IMR-90 (cell line): ENCODE measurements around the gene ZDHHC8. TPM values are rescaled to one million over a fixed set of nuclear protein-coding genes. Genes with fewer than 3 reads are reported as not detected.

Experiments
- ATAC-seq: fragments of 200-7000 bp; cut with Tn5 transposase; 2 replicates; pipeline ENCODE4 v1.9.1; 2020; ENCODE audit warnings: low read depth, mild to moderate bottlenecking, moderate library complexity
- BruUV-seq: library from RNA; stranded (reverse); fragments of 400-500 nt; replicated peaks from 2 replicates; lab custom pipeline; 2021; lab: Mats Ljungman, UMichigan
- CTCF ChIA-PET: fragments of 300-600 bp; formaldehyde crosslinking; extraction: SDS; loops from one replicate; lab custom pipeline; 2021; ENCODE audit warnings: antibody characterized with exemption; lab: Yijun Ruan, JAX
- POLR2A ChIA-PET: fragments of 300-600 bp; sonication (Branson Sonifier 250); formaldehyde crosslinking; loops from one replicate; lab custom pipeline; 2022; ENCODE audit warnings: antibody characterized with exemption; ENCODE audit not compliant: unreplicated experiment; lab: Charles Lee
- DNase-seq: peaks from one replicate; pipeline ENCODE4 v3.0.0; 2013
- H2AFZ ChIP-seq: replicated peaks from 2 replicates; pipeline ENCODE3; 2013; ENCODE audit warnings: low read length, mild to moderate bottlenecking; ENCODE audit not compliant: poor library complexity
- H2AK5ac ChIP-seq: 2 replicates; pipeline ENCODE4 v1.6.1; 2013; ENCODE audit warnings: low read depth, low read length, inconsistent platforms
- H2AK9ac ChIP-seq: replicated peaks from 2 replicates; pipeline ENCODE3; 2013; ENCODE audit warnings: mild to moderate bottlenecking, low read depth, low read length, moderate library complexity; ENCODE audit not compliant: poor library complexity
- H2BK120ac ChIP-seq: 2 replicates; pipeline ENCODE4 v1.6.1; 2013; ENCODE audit warnings: low read depth, low read length, inconsistent platforms
- H2BK15ac ChIP-seq: 3 replicates; pipeline ENCODE4 v1.6.1; 2013; ENCODE audit warnings: low read depth, low read length, inconsistent platforms
- H2BK20ac ChIP-seq: 2 replicates; pipeline ENCODE4 v1.6.1; 2013; ENCODE audit warnings: low read depth, mild to moderate bottlenecking, inconsistent platforms, low read length, moderate library complexity
- H2BK5ac ChIP-seq: 2 replicates; pipeline ENCODE4 v1.6.1; 2013; ENCODE audit warnings: mild to moderate bottlenecking, low read depth, low read length, inconsistent platforms; ENCODE audit not compliant: poor library complexity, severe bottlenecking
- H3K14ac ChIP-seq: replicated peaks from 2 replicates; pipeline ENCODE4 v1.6.1; 2013; ENCODE audit warnings: low read depth, low read length, inconsistent platforms
- H3K18ac ChIP-seq: 2 replicates; pipeline ENCODE4 v1.6.1; 2013; ENCODE audit warnings: low read depth, low read length, control low read depth
- H3K23ac ChIP-seq: 2 replicates; pipeline ENCODE4 v1.6.1; 2013; ENCODE audit warnings: low read depth, low read length, inconsistent platforms
- H3K27ac ChIP-seq: 2 replicates; pipeline ENCODE4 v1.5.1; 2013; ENCODE audit warnings: mild to moderate bottlenecking, control low read depth, low read length; ENCODE audit not compliant: insufficient read depth
- H3K27me3 ChIP-seq: 2 replicates; pipeline ENCODE4 v1.6.1; 2013; ENCODE audit warnings: low read length; ENCODE audit not compliant: control insufficient read depth, insufficient read depth
- H3K36me3 ChIP-seq: 2 replicates; pipeline ENCODE4 v1.6.1; 2013; ENCODE audit warnings: low read length, mixed read lengths; ENCODE audit not compliant: control insufficient read depth, insufficient read depth
- H3K4ac ChIP-seq: 2 replicates; pipeline ENCODE4 v1.6.1; 2013; ENCODE audit warnings: low read depth, low read length, inconsistent platforms
- H3K4me1 ChIP-seq: 2 replicates; pipeline ENCODE4 v1.6.1; 2013; ENCODE audit warnings: low read length, mixed read lengths; ENCODE audit not compliant: control insufficient read depth, insufficient read depth
- H3K4me2 ChIP-seq: 2 replicates; pipeline ENCODE4 v1.6.1; 2013; ENCODE audit warnings: low read depth, mild to moderate bottlenecking, control low read depth, low read length, moderate library complexity
- H3K4me3 ChIP-seq: 2 replicates; pipeline ENCODE4 v1.5.1; 2013; ENCODE audit warnings: low read depth, mild to moderate bottlenecking, control low read depth, low read length, moderate library complexity; ENCODE audit not compliant: insufficient read depth
- H3K56ac ChIP-seq: 2 replicates; pipeline ENCODE4 v1.6.1; 2013; ENCODE audit warnings: low read length, inconsistent platforms; ENCODE audit not compliant: insufficient read depth; ENCODE audit errors: extremely low read depth
- H3K79me1 ChIP-seq, 2 experiments: 2 replicates each; pipeline ENCODE4 v1.6.1; 2013; ENCODE audit warnings: low read length in 2 of 2, inconsistent platforms in 1 of 2, low read depth in 1 of 2
- H3K9ac ChIP-seq: 2 replicates; pipeline ENCODE4 v1.6.1; 2013; ENCODE audit warnings: low read depth, low read length, control low read depth
- H3K9me1 ChIP-seq: 2 replicates; pipeline ENCODE4 v1.6.1; 2013; ENCODE audit warnings: low read length, inconsistent platforms; ENCODE audit not compliant: insufficient read depth
- H3K9me3 ChIP-seq: 2 replicates; pipeline ENCODE4 v1.6.1; 2013; ENCODE audit warnings: low read length; ENCODE audit not compliant: control insufficient read depth, insufficient read depth
- H4K20me1 ChIP-seq: 2 replicates; pipeline ENCODE4 v1.6.1; 2013; ENCODE audit warnings: low read length, inconsistent platforms; ENCODE audit not compliant: insufficient read depth
- H4K5ac ChIP-seq: 2 replicates; pipeline ENCODE4 v1.6.1; 2013; ENCODE audit warnings: mild to moderate bottlenecking, low read depth, low read length, control low read depth
- H4K8ac ChIP-seq, 2 experiments: 2 replicates each; pipeline ENCODE4 v1.6.1; 2013; ENCODE audit warnings: low read depth in 2 of 2, low read length in 2 of 2, control low read depth in 1 of 2, inconsistent platforms in 1 of 2
- H4K91ac ChIP-seq: 2 replicates; pipeline ENCODE4 v1.6.1; 2013; ENCODE audit warnings: low read depth, low read length, inconsistent platforms; ENCODE audit not compliant: insufficient read depth
- BHLHE40 ChIP-seq: fragments of 150-350 bp; IDR thresholded peaks from 2 replicates; pipeline ENCODE4 v1.6.1; 2016; ENCODE audit warnings: mild to moderate bottlenecking, low read depth, low read length
- CEBPB ChIP-seq: IDR thresholded peaks from 2 replicates; pipeline ENCODE4 v1.6.1; 2012; ENCODE audit warnings: low read depth, low read length, improper control_type of control experiment
- CHD1 ChIP-seq: IDR thresholded peaks from 2 replicates; pipeline ENCODE4 v1.6.1; 2012; ENCODE audit warnings: low read depth, low read length, improper control_type of control experiment
- CTCF ChIP-seq: conservative IDR thresholded peaks from 2 replicates; pipeline ENCODE4 v1.5.1; 2012; ENCODE audit warnings: mild to moderate bottlenecking, low read depth, low read length, improper control_type of control experiment
- ELK1 ChIP-seq: fragments of 150-350 bp; IDR thresholded peaks from 2 replicates; pipeline ENCODE4 v1.6.1; 2016; ENCODE audit warnings: low read depth, mild to moderate bottlenecking, low read length, moderate library complexity, borderline replicate concordance
- FOS ChIP-seq: fragments of 150-350 bp; IDR thresholded peaks from 2 replicates; pipeline ENCODE4 v1.6.1; 2016; ENCODE audit warnings: low read depth, low read length
- MAFK ChIP-seq: IDR thresholded peaks from 2 replicates; pipeline ENCODE4 v1.6.1; 2012; ENCODE audit warnings: low read depth, low read length, improper control_type of control experiment
- MAZ ChIP-seq: IDR thresholded peaks from 2 replicates; pipeline ENCODE4 v1.6.1; 2012; ENCODE audit warnings: low read depth, mild to moderate bottlenecking, low read length, improper control_type of control experiment, moderate library complexity, borderline replicate concordance
- MXI1 ChIP-seq: IDR thresholded peaks from 2 replicates; pipeline ENCODE4 v1.6.1; 2012; ENCODE audit warnings: low read depth, mild to moderate bottlenecking, low read length, moderate library complexity, borderline replicate concordance
- NFE2L2 ChIP-seq: fragments of 150-350 bp; IDR thresholded peaks from 2 replicates; pipeline ENCODE4 v1.6.1; 2016; ENCODE audit warnings: low read depth, mild to moderate bottlenecking, low read length
- POLR2A ChIP-seq: IDR thresholded peaks from 2 replicates; pipeline ENCODE4 v1.6.1; 2012; ENCODE audit warnings: mild to moderate bottlenecking, low read depth, low read length
- RAD21 ChIP-seq: IDR thresholded peaks from 2 replicates; pipeline ENCODE4 v1.6.1; 2012; ENCODE audit warnings: low read length, improper control_type of control experiment
- RCOR1 ChIP-seq: IDR thresholded peaks from 2 replicates; pipeline ENCODE4 v1.6.1; 2012; ENCODE audit warnings: mild to moderate bottlenecking, low read length, improper control_type of control experiment; ENCODE audit not compliant: insufficient replicate concordance
- RFX5 ChIP-seq: IDR thresholded peaks from 2 replicates; pipeline ENCODE4 v1.8.0; 2012; ENCODE audit warnings: low read depth, mild to moderate bottlenecking, low read length, moderate library complexity
- SMC3 ChIP-seq: fragments of 150-350 bp; IDR thresholded peaks from 2 replicates; pipeline ENCODE4 v1.6.1; 2016; ENCODE audit warnings: low read depth, mild to moderate bottlenecking, antibody characterized with exemption, low read length, moderate library complexity
- USF2 ChIP-seq: fragments of 150-350 bp; IDR thresholded peaks from 2 replicates; pipeline ENCODE4 v1.6.1; 2017; ENCODE audit warnings: mild to moderate bottlenecking, antibody characterized with exemption, low read length, low read depth
- WGBS, 2 experiments: methylation state at CpG; one replicate each; pipeline versions ENCODE4 v1.1.5 to v1.1.7; 2013; ENCODE audit warnings: missing lambda C conversion rate in 2 of 2; ENCODE audit not compliant: insufficient read length in 1 of 2; ENCODE audit errors: extremely low coverage in 2 of 2; 5-methylcytosine and 5-hydroxymethylcytosine counted together
- dilution Hi-C: fragments of 300-500 bp; cut with HindIII; formaldehyde crosslinking; loops from one replicate; pipeline ENCODE4 v1.14.3; 2018; ENCODE audit warnings: low sequenced_read_pairs; ENCODE audit not compliant: unreplicated experiment
- in situ Hi-C: fragments of 300-500 bp; cut with MboI; formaldehyde crosslinking; loops from 3 replicates; pipeline ENCODE4 v1.14.3; 2019; ENCODE audit warnings: low sequenced_read_pairs, inconsistent platforms, mixed read lengths
- intact Hi-C: fragments of 100-400 bp; cut with micrococcal nuclease; formaldehyde crosslinking; loops from 2 replicates; pipeline ENCODE4 v1.10.0; 2022
- polyA plus RNA-seq, 3 experiments: library from polyadenylated mRNA; depleted of rRNA; stranded (reverse); fragments of >200 nt; gene quantifications; 2 replicates each; pipeline ENCODE4 v1.2.3, GENCODE V29; 2012; ENCODE audit warnings: low replicate concordance in 1 of 3
- total RNA-seq: library from RNA; depleted of rRNA; stranded (reverse); fragments of >200 nt; gene quantifications from 2 replicates; pipeline ENCODE4 v1.2.3, GENCODE V29; 2012

Gene ZDHHC8
- total and polyA plus RNA-seq, 2 of the 4 experiments (the other 2 are of a cell fraction), result 2.5 to 72.6 TPM

GRCh38 chr22:20121856-20122415, 9.7 kb upstream of the ZDHHC8 start:
- Histone ChIP-seq H3K9me3 (no peaks in the 10 kb centered on the region), H2AFZ (no peak overlapping the region), H2AK9ac (no peak overlapping the region), H3K4me3 (no peak overlapping the region), H2BK5ac (no peak overlapping the region), H3K4me2 (no peak overlapping the region), H2BK20ac (no peak overlapping the region), H3K9ac (no peak overlapping the region), H3K27ac (no peak overlapping the region), H4K8ac (no peak overlapping the region), H4K20me1 (peaks cover 46% of the 10 kb centered on the region), H3K36me3 (peaks cover 59% of the 10 kb centered on the region), H3K4ac (no peak overlapping the region), H4K91ac (no peak overlapping the region), H2BK15ac (no peak overlapping the region), H3K18ac (no peak overlapping the region), H2AK5ac (no peak overlapping the region), H3K79me1 (peaks cover 8 to 39% of the 10 kb centered on the region in 2 experiments), H3K4me1 (peaks cover 3% of the 10 kb centered on the region), H3K14ac (no peak overlapping the region), H3K27me3 (no peaks in the 10 kb centered on the region), H3K23ac (no peak overlapping the region), H3K56ac (no peak overlapping the region), H3K9me1 (peaks cover 6% of the 10 kb centered on the region; the same call in 1 of the 2 replicates), H2BK120ac (no peak overlapping the region), H4K5ac (no peak overlapping the region)
- no peak for TF ChIP-seq ELK1
- TF ChIP-seq BHLHE40, result no peak
- no peak for TF ChIP-seq CHD1
- no peak for TF ChIP-seq MAFK
- no peak for TF ChIP-seq USF2
- no peak for TF ChIP-seq CTCF
- TF ChIP-seq RAD21, result no peak
- no peak for TF ChIP-seq SMC3
- TF ChIP-seq CEBPB, result no peak
- no peak for TF ChIP-seq MXI1
- no peak for TF ChIP-seq RFX5
- TF ChIP-seq MAZ, result no peak
- no peak for TF ChIP-seq FOS
- TF ChIP-seq POLR2A, result no peak
- TF ChIP-seq NFE2L2, result no peak
- no peak for TF ChIP-seq RCOR1
- DNase-seq (no peak), ATAC-seq (no peak)
- ChIA-PET CTCF (no interaction called here), POLR2A (no interaction called here)
- dilution Hi-C loops (no loop called here), intact Hi-C loops (no loop called here), in situ Hi-C loops (no loop called here)
- BruUV-seq, result no TSS peak
- WGBS, 2 experiments, result 96% methylated on average over 10 of the region's 22 CpGs; no CpG with 5 or more reads in 1 of the 2 experiments
